GM18858 (cell line): ENCODE results near the gene CSTF1.

Experiments
- ATAC-seq: cut with Tn5 transposase; IDR thresholded peaks from one replicate; pipeline ENCODE4 v1.9.1; 2021; ENCODE audit not compliant: unreplicated experiment

The CSTF1 gene

DNA sequence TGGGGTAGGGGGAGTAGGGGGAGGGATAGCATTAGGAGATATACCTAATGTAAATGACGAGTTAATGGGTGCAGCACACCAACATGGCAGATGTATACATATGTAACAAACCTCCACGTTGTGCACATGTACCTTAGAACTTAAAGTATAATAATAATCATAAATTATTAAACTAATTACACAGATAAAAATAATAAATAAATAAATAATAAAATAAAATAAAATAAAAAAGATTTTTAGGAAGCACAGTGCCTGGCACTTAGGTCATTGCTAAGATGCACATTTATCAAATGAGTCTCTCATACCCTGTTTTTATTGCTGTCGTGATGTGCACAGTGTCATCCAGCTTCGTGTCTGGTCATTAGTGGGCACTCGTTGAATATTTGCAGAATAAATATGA is 57.0 kb downstream of the CSTF1 start:
- ATAC-seq, result no peak

DNA sequence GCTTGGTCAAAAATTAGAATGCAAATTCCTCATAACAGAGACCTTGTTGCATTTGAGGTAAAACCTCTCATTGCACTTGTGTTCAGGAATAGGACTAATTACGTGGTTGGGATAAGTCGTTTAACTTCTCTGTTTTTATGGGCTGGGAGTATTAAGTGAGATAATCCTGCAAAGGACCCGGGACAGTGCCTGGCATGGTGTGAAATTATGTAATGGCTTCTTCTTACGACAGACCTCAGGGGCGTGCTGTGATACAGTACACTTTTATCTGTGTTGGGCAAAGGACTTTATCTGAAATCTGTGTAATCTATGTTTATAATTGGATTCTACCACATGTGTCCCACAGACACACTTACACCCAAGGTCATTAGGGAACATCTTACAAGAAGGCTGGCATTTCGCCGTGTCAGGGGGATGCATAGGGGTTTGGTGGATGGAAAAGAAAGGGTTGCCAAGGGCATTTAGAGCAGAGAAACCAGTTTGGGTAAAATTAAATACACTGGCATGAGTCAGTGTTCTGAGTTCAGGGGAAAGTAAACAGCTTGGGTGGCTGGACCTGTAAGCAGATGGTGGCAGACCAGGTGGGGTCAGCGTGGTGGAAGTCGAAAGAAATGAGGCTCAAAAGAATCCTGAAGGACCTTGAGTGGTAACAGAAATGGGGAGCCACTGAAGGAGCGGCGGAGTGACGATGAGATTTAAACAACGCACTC is 58.8 kb downstream of the CSTF1 start:
- no peak for ATAC-seq

- ATAC-seq, result peak; percentile 67
Measured at GRCh38 chr20:56453352-56453751, 60.9 kb downstream of the CSTF1 start.

GRCh38 chr20:56454754-56455153 is 62.3 kb downstream of the CSTF1 start:
- peak; percentile 80 for ATAC-seq
